ENCODE measurements around the gene DHRS9.
"Not testable (repeated sequence)": the region's sequence is repeated elsewhere in the genome, so short reads cannot be mapped to it uniquely, and the experiment has no call there.

Gene DHRS9

GRCh38 chr2:169069341-169069740 is at the start of gene DHRS9:
TSS of gene DHRS9 (plus strand) at chr2:169069563. CDS start at chr2:169081582, 12,019 bp downstream.
- DNase-seq (ENCODE audit: low read depth), result no peak

DNA sequence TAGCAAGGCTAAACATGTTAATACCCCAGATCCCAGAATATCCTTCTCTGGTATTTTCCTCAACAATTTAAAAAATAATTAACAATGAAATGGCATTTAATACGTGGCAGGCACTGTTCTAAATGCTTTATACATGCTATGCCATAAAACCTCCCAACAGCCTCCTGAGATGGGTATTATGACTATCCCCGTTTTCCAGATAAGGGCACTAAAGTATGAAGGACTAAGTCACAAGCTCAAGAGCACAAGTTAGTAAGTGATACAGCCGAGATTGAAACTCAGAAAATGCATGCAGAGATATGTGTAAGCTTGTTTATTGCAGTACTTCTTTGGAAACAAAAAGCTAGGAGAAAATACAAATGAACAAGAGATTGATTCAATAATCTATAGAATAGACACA is 46.2 kb upstream of the DHRS9 start:
- DNase-seq (ENCODE audit: low read depth), result no peak

DNA sequence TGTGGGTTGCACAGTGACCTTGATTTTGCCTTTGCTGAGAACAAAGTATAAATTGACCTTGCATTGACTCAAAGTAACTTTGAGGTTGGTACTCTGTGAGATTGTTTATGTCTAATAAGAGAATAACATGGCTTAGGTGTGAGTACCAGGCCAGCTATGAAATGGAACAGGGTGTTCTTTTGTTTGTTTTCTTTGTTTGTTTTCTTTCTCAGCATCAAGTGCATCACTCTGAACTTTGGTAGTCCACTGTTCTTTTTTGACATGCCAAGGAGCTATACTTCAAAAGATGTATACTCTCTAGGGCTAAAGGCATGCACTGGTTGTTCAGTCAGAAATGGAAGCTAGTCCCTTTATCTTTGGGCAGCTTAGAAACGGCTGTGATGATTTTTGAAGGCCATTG is 43.3 kb upstream of the DHRS9 start:
- DNase-seq (ENCODE audit: low read depth), result no peak

DNA sequence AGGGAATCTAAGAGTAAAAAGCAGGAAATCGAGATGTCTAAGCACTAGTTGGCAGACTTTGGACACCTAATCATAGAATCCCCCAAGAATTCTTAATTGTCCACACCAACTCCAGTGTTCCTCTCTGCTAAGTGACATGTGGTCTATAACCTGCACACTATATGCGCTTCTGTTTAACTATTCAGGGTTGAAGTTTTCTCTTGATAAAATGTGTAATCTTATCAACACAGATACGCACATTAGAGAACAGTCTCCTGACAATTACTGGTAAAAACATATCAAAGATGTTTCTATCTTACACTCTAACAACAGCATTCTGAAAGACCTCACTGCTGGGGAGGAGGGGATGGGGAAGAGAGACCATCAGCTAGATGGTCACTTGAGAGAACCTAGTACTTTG is 42.1 kb upstream of the DHRS9 start:
- DNase-seq (ENCODE audit: low read depth), result no peak

DNA sequence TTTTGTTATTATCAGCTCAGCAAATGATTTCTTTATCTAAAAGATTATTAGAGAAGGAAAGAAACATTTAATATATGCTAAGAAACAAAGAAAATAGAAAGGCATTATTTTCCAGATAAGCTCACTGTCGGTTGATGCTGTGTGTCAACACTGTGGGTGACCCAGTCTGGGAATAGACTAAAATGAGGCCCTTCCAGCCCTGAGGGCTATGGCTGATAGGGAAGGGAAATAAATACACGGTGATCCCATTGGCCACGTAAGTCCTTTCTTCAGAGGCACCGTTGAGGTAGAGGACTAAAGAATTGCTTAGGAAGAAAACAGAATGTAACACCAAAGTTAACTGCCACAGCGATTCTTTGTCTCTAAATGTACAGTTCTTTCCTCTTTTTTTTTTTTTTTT is 40.0 kb upstream of the DHRS9 start:
- no peak for DNase-seq (ENCODE audit: low read depth)

- no peak for DNase-seq (ENCODE audit: low read depth)
Observed at GRCh38 chr2:169031202-169031601, 38.2 kb upstream of the DHRS9 start, which contains the start of gene ABCB11. TSS of gene ABCB11 (minus strand) at chr2:169031324. CDS start at chr2:169018125, 13,199 bp downstream.

DNA sequence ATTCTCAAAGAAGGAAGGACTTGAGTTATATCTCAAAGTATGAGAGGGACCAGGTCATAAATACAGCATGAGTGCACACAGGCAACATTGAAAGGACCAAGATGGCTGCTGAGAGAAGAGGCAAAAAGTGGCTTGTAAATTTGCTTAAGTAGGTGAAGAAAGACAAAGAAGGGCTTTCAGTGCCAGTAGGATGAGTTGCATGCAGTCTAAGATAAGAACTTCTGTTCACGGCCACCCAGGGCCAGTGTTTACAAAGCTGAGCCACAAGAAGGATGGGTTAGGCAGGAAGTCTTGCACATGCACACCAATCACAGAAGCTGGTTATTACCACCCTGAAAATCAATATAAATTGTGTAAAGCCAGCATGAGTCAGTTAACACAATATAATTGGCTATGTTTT is 35.1 kb upstream of the DHRS9 start:
- no peak for DNase-seq (ENCODE audit: low read depth)

- no peak for DNase-seq (ENCODE audit: low read depth)
Observed at GRCh38 chr2:169034984-169035544, 34.3 kb upstream of the DHRS9 start.

GRCh38 chr2:169035887-169036286 is 33.5 kb upstream of the DHRS9 start:
- no peak for DNase-seq (ENCODE audit: low read depth)

DNA sequence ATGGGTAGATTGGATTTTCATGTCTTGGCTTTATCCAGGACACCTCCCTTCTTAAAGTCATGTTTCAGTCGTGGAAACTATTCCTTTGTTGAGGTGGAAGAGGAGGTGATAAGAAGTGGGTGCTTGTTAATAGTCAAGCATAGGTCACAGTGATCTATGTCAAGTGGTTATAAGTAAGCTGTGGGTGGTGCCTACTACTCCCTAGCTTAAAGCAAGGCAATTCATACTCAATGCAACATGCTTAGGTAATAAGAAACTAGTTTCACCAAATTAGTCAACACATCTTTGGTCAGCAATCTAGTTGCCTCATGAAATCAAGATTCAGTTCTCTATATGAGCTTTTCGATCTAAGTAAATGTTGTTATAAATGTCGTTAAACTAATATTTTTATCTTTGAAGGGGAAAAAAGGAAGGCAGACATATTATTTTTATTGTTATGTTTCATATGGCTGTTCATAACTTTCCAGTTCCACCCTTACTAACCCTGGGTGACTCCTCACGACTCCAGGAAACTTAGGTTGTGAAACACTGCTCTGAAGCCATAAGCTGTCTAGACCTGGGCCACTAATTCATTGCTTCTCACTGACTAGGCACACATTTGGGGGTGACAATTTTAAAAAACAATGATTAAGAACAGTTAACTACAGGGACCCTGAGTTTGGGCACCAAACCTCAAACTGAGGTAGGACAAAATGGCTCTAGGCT is 32.5 kb upstream of the DHRS9 start:
- DNase-seq (ENCODE audit: low read depth), result no peak

GRCh38 chr2:169038338-169038757 is 31.0 kb upstream of the DHRS9 start:
- DNase-seq (ENCODE audit: low read depth), result no peak

DNA sequence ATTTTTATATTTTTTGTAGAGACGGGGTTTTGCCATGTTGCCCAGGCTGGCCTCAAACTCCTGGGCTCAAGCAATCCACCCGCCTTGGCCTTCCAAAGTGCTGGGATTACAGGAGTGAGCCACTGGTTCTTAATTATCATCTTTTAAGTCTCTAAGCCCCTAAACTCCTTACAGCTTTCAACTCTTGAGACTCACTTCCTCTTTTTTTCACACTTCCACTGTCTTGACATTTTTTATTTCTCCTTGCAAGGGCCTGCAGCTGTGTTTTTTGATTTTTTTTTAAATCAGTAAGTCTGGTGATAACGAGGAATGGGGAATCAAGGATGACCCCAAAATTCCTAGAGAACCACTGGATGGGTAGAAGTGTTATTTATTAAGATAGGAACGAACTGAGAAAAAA is 29.7 kb upstream of the DHRS9 start:
- no peak for DNase-seq (ENCODE audit: low read depth)

- DNase-seq (ENCODE audit: low read depth), result no peak
Observed at GRCh38 chr2:169041594-169041993, 27.8 kb upstream of the DHRS9 start.

- no peak for DNase-seq (ENCODE audit: low read depth)
Observed at GRCh38 chr2:169042856-169043255, 26.5 kb upstream of the DHRS9 start.

- no peak for DNase-seq (ENCODE audit: low read depth)
Observed at GRCh38 chr2:169046440-169047151, 22.8 kb upstream of the DHRS9 start.

- DNase-seq (ENCODE audit: low read depth), result no peak
Observed at GRCh38 chr2:169047256-169048250, 21.8 kb upstream of the DHRS9 start.

- no peak for DNase-seq (ENCODE audit: low read depth)
Observed at GRCh38 chr2:169049142-169049541, 20.2 kb upstream of the DHRS9 start.

DNA sequence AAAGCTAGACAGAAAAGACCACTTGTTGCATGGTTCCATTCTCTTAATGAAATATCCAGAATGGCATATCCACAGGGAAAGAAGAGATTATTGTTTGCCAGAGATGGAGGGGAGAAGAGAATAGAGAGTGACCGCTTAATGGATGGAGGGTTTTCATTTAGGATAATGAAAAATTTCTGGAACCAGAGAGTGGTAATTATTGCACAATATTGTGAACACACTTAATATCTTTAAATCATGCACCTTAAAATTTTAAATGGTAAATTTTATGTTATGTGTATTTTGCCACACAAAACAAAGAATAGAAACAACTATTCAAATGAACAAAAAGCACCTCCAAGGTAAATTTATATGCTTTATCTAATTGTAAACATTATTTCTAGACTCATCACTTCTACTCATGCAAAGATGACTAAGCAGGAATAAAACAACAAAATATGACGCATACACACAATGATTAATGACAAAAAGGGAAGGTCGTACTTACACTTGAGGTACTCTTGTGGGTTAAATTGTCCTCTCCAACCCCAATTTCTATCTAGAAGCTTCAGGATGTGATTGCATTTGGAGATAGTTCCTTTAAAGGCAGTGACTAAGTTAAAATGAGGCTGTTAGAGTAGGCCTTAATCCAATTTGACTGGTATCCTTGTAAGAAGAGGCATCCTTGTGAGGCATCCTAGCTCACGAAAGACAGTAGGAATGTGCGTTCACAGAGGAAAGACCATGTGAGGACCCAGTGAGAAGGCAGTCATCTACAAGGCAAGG is 18.7 kb upstream of the DHRS9 start:
- DNase-seq (ENCODE audit: low read depth), result no peak

- not testable (repeated sequence) for DNase-seq (ENCODE audit: low read depth)
Observed at GRCh38 chr2:169054575-169054974, 14.8 kb upstream of the DHRS9 start.

DNA sequence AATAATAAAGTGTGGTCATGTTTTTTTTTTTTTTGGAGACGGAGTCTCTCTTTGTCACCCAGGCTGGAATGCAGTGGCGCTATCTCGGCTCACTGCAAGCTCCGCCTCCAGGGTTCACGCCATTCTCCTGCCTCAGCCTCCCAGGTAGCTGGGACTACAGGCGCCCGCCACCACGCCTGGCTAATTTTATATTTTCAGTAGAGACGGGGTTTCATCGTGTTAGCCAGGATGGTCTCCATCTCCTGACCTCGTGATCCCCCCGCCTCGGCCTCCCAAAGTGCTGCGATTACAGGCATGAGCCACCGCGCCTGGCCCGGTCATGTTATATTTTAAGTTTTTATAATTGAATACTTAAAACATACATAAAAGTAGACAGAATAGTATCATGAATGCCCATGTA is 5.2 kb upstream of the DHRS9 start:
- DNase-seq (ENCODE audit: low read depth), result not testable (repeated sequence)

DNA sequence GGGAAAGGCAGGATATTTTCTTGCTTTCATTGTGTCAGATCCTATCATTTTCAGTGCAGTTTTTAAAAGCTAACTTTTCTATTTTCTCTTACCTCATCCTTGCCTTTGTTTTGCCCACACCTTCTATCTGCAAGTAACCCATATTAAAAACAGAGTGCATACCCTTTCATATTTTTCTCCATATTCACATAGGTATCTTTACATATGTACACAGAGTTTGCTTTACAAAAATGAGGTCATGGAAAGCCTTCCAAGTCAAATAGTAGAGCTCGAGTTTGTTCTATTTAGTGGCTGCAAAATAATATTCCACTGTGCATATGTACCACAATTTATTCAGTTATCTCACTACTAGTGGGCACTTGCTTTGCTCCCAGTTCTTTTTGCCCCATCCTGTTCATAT is 3.9 kb upstream of the DHRS9 start:
- no peak for DNase-seq (ENCODE audit: low read depth)

All from activated T-helper 9 cell treated with anti-CD3 and anti-CD28 coated beads, Interleukin-2, amount 50 U/mL, for 16 hours (primary cell).